H9 (cell line): ENCODE data around the gene PDE3A. TPM values are rescaled to one million over a fixed set of nuclear protein-coding genes. Genes with fewer than 3 reads are reported as not detected.
A peak's percentile ranks its signal among the peaks of the same experiment; 100 is the strongest.

Experiments
- DNase-seq: peaks from one replicate; pipeline ENCODE4 v3.0.0-alpha.2; 2017
- H2AFZ ChIP-seq: one replicate; pipeline ENCODE4 v1.6.1; 2013; ENCODE audit warnings: mild to moderate bottlenecking, low read length, control low read depth, moderate library complexity
- H2AK5ac ChIP-seq: 2 replicates; pipeline ENCODE4 v1.6.1; 2013; ENCODE audit warnings: low read length, control low read depth, mixed read lengths; ENCODE audit not compliant: insufficient read length
- H2BK120ac ChIP-seq: one replicate; pipeline ENCODE4 v1.6.1; 2013; ENCODE audit warnings: low read depth, mild to moderate bottlenecking, low read length, control low read depth, inconsistent platforms; ENCODE audit not compliant: poor library complexity, severe bottlenecking
- H2BK12ac ChIP-seq: 2 replicates; pipeline ENCODE4 v1.6.1; 2013; ENCODE audit warnings: low read length, control low read depth, mixed read lengths, low read depth; ENCODE audit not compliant: insufficient read length
- H2BK15ac ChIP-seq: 2 replicates; pipeline ENCODE4 v1.6.1; 2013; ENCODE audit warnings: low read depth, low read length, control low read depth
- H2BK20ac ChIP-seq: one replicate; pipeline ENCODE4 v1.6.1; 2013; ENCODE audit warnings: low read depth, mild to moderate bottlenecking, low read length, control low read depth, inconsistent platforms; ENCODE audit not compliant: poor library complexity, severe bottlenecking
- H2BK5ac ChIP-seq: 2 replicates; pipeline ENCODE4 v1.6.1; 2013; ENCODE audit warnings: low read length, control low read depth, mixed read lengths; ENCODE audit not compliant: insufficient read length
- H3K14ac ChIP-seq: 2 replicates; pipeline ENCODE4 v1.6.1; 2013; ENCODE audit warnings: low read length, control low read depth; ENCODE audit not compliant: insufficient read depth
- H3K18ac ChIP-seq: 2 replicates; pipeline ENCODE4 v1.6.1; 2013; ENCODE audit warnings: low read depth, mild to moderate bottlenecking, mixed read lengths, low read length, control low read depth; ENCODE audit not compliant: insufficient read length
- H3K23ac ChIP-seq: 2 replicates; pipeline ENCODE4 v1.6.1; 2013; ENCODE audit warnings: low read length, control low read depth, mixed read lengths, low read depth; ENCODE audit not compliant: insufficient read length
- H3K23me2 ChIP-seq: 2 replicates; pipeline ENCODE4 v1.6.1; 2013; ENCODE audit warnings: low read depth, mild to moderate bottlenecking, mixed read lengths, low read length, control low read depth; ENCODE audit not compliant: insufficient read length, poor library complexity, severe bottlenecking
- H3K27ac ChIP-seq: 2 replicates; pipeline ENCODE4 v1.5.1; 2013; ENCODE audit warnings: low read length, control low read depth, mixed read lengths, low read depth; ENCODE audit not compliant: insufficient read length
- H3K27me3 ChIP-seq: 2 replicates; pipeline ENCODE4 v1.6.1; 2013; ENCODE audit warnings: low read length, control low read depth, inconsistent platforms; ENCODE audit not compliant: insufficient read depth
- H3K4ac ChIP-seq: 2 replicates; pipeline ENCODE4 v1.6.1; 2013; ENCODE audit warnings: low read depth, mild to moderate bottlenecking, control low read depth, inconsistent platforms, low read length, moderate library complexity
- H3K4me1 ChIP-seq: 2 replicates; pipeline ENCODE4 v1.6.1; 2013; ENCODE audit warnings: low read length, control low read depth, inconsistent platforms; ENCODE audit not compliant: insufficient read depth
- H3K4me2 ChIP-seq: 2 replicates; pipeline ENCODE4 v1.6.1; 2013; ENCODE audit warnings: low read length, control low read depth, mixed read lengths; ENCODE audit not compliant: insufficient read length, insufficient read depth
- H3K56ac ChIP-seq: 2 replicates; pipeline ENCODE4 v1.6.1; 2013; ENCODE audit warnings: low read depth, mild to moderate bottlenecking, mixed read lengths, low read length, control low read depth; ENCODE audit not compliant: insufficient read length
- H3K79me1 ChIP-seq: 2 replicates; pipeline ENCODE4 v1.6.1; 2013; ENCODE audit warnings: low read depth, mild to moderate bottlenecking, moderate library complexity, low read length, control low read depth, inconsistent platforms; ENCODE audit not compliant: insufficient read depth, poor library complexity, severe bottlenecking
- H3K79me2 ChIP-seq: 2 replicates; pipeline ENCODE4 v1.6.1; 2013; ENCODE audit warnings: low read length, control low read depth, inconsistent platforms; ENCODE audit not compliant: insufficient read depth
- H3K9ac ChIP-seq: 2 replicates; pipeline ENCODE4 v1.6.1; 2013; ENCODE audit warnings: low read length, control low read depth, mixed read lengths; ENCODE audit not compliant: insufficient read length; ENCODE audit errors: extremely low read depth
- H3K9me3 ChIP-seq: one replicate; pipeline ENCODE4 v1.6.1; 2013; ENCODE audit warnings: low read depth, low read length, inconsistent platforms; ENCODE audit not compliant: control insufficient read depth
- H3T11ph ChIP-seq: one replicate; pipeline ENCODE4 v1.6.1; 2013; ENCODE audit warnings: mild to moderate bottlenecking, low read length, control low read depth, inconsistent platforms
- H4K20me1 ChIP-seq: one replicate; pipeline ENCODE4 v1.6.1; 2013; ENCODE audit not compliant: control insufficient read depth, insufficient read length, insufficient read depth
- H4K5ac ChIP-seq: 2 replicates; pipeline ENCODE4 v1.6.1; 2013; ENCODE audit warnings: low read depth, mild to moderate bottlenecking, mixed read lengths, low read length, control low read depth; ENCODE audit not compliant: insufficient read length
- H4K8ac ChIP-seq: replicated peaks from 2 replicates; pipeline ENCODE4 v1.6.1; 2013; ENCODE audit warnings: low read length, control low read depth, mixed read lengths, low read depth; ENCODE audit not compliant: insufficient read length
- H4K91ac ChIP-seq: 2 replicates; pipeline ENCODE4 v1.6.1; 2013; ENCODE audit warnings: low read depth, mild to moderate bottlenecking, moderate library complexity, mixed read lengths, low read length, control low read depth; ENCODE audit not compliant: insufficient read length
- H3K27ac Mint-ChIP-seq, 3 experiments: 2 replicates in 2 of 3; 3 replicates in 1 of 3; pipeline ENCODE4 v1.8.0; 2020 to 2021; ENCODE audit warnings: mixed read lengths in 3 of 3, mild to moderate bottlenecking in 1 of 3, moderate library complexity in 1 of 3
- H3K27me3 Mint-ChIP-seq: 2 replicates; pipeline ENCODE4 v1.8.0; 2021; ENCODE audit warnings: low read depth, mild to moderate bottlenecking, moderate library complexity, mixed read lengths
- H3K36me3 Mint-ChIP-seq, 3 experiments: 2 replicates in 2 of 3; 3 replicates in 1 of 3; pipeline ENCODE4 v1.8.0; 2020 to 2021; ENCODE audit warnings: low read depth in 3 of 3, mixed read lengths in 3 of 3; ENCODE audit not compliant: insufficient read depth in 1 of 3
- H3K4me1 Mint-ChIP-seq, 2 experiments: 2 replicates each; pipeline ENCODE4 v1.8.0; 2020; ENCODE audit warnings: mixed read lengths in 2 of 2
- H3K4me3 Mint-ChIP-seq, 2 experiments: 2 replicates in 1 of 2; 3 replicates in 1 of 2; pipeline ENCODE4 v1.8.0; 2020 to 2021; ENCODE audit warnings: mild to moderate bottlenecking in 2 of 2, mixed read lengths in 2 of 2, moderate library complexity in 1 of 2
- H3K9me3 Mint-ChIP-seq, 2 experiments: 2 replicates in 1 of 2; 3 replicates in 1 of 2; pipeline ENCODE4 v1.8.0; 2020; ENCODE audit warnings: mild to moderate bottlenecking in 2 of 2, mixed read lengths in 2 of 2, moderate library complexity in 1 of 2
- WGBS: extraction: QIAGEN DNeasy Blood & Tissue Kit; methylation state at CpG from one replicate; pipeline ENCODE4 v1.1.7; 2013; ENCODE audit warnings: missing lambda C conversion rate, low lambda C conversion rate, mixed read lengths; ENCODE audit not compliant: insufficient read length; ENCODE audit errors: extremely low coverage; 5-methylcytosine and 5-hydroxymethylcytosine counted together
- total RNA-seq: library from RNA; stranded (reverse); gene quantifications from 2 replicates; pipeline ENCODE4 v1.2.1, GENCODE V29; 2021
- TF ChIP-seq, protein P1 (sequence below): fragments of 200-600 bp; sonication (generic); conservative IDR thresholded peaks from 3 replicates; pipeline ENCODE4 v1.8.0; 2021; ENCODE audit warnings: antibody characterized with exemption, mild to moderate bottlenecking

Gene PDE3A
- total RNA-seq, 1 experiment from 2014 or later = 3.0 TPM

DNA sequence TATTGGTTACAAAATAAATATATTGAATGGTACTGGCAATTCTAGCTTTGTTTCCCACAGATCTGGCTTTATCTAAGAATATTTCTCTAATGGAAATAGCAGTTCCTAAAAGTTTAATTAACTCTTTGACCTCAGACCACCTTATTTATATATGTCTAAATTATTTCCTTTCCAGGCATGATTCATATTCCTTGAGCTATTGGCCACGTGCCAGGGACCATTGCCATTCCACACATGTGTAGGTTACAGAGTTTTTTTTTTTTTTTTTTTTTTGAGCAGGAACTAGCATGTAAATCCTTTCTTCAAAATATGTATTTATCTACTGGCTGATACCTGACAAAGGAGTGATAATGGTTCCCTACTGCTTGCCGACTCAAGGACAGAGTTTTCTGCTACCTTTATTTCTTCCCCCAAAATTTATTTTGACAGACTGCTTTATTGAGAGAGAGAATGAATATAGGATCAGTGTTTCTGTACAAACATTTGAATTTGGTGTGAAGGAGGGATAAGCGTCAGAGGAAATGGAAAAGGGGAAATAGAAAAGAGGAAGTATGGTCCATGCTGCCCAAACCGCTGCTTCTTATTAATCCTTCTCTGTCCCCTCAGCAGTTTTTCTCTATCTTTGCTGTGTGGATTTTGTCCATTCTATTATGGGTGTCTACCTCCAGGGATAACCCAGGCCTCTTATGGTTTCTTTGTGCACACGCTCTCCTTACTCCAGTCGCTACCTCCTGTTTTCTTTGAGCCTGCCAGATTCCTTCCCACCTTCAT lies 36.4 kb downstream of the PDE3A start:
- no peaks in the 10 kb centered on the region for H3K79me2 ChIP-seq
- no peak for DNase-seq
- H2BK120ac ChIP-seq = no peak overlapping the region
- H3K9ac ChIP-seq = no peak overlapping the region
- Mint-ChIP-seq H3K9me3 (no peaks in the 10 kb centered on the region; a peak in 1 of 5 replicates), H3K4me1 (peaks cover 50% of the 10 kb centered on the region in 2 experiments), H3K36me3 (0 out of 7 replicates have a peak, but pooled peaks cover 0 to 3% (median 0%) of the 10 kb centered on the region in 3 experiments), H3K27me3 (no peaks in the 10 kb centered on the region), H3K4me3 (peak overlapping the region in 1 of 2 experiments; percentile 0; a peak in 1 of 5 replicates), H3K27ac (peak overlapping the region; percentile 16 to 97 (median 80); a peak in 6 of 7 replicates)
- no peak overlapping the region for H4K5ac ChIP-seq
- no peak overlapping the region for H3T11ph ChIP-seq
- H3K4me2 ChIP-seq = no peak overlapping the region
- TF ChIP-seq, protein P1, sequence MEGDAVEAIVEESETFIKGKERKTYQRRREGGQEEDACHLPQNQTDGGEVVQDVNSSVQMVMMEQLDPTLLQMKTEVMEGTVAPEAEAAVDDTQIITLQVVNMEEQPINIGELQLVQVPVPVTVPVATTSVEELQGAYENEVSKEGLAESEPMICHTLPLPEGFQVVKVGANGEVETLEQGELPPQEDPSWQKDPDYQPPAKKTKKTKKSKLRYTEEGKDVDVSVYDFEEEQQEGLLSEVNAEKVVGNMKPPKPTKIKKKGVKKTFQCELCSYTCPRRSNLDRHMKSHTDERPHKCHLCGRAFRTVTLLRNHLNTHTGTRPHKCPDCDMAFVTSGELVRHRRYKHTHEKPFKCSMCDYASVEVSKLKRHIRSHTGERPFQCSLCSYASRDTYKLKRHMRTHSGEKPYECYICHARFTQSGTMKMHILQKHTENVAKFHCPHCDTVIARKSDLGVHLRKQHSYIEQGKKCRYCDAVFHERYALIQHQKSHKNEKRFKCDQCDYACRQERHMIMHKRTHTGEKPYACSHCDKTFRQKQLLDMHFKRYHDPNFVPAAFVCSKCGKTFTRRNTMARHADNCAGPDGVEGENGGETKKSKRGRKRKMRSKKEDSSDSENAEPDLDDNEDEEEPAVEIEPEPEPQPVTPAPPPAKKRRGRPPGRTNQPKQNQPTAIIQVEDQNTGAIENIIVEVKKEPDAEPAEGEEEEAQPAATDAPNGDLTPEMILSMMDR = no peak
- no peaks in the 10 kb centered on the region for H3K79me1 ChIP-seq
- H2BK5ac ChIP-seq = no peak overlapping the region
- no peak overlapping the region for H2AFZ ChIP-seq
- no peak overlapping the region for H2BK15ac ChIP-seq
- H3K4ac ChIP-seq = no peak overlapping the region
- H4K8ac ChIP-seq = no peak overlapping the region
- no peak overlapping the region for H2BK12ac ChIP-seq
- H2BK20ac ChIP-seq = no peak overlapping the region
- no peaks in the 10 kb centered on the region for H3K27me3 ChIP-seq
- no peaks in the 10 kb centered on the region for H4K20me1 ChIP-seq
- H3K27ac ChIP-seq = no peak overlapping the region
- H4K91ac ChIP-seq = no peak overlapping the region
- H3K4me1 ChIP-seq = peaks cover 4% of the 10 kb centered on the region; the same call in 1 of the 2 replicates
- H3K56ac ChIP-seq = no peak overlapping the region
- no peak overlapping the region for H3K23ac ChIP-seq
- H3K23me2 ChIP-seq = no peaks in the 10 kb centered on the region
- H3K9me3 ChIP-seq = no peaks in the 10 kb centered on the region
- WGBS = no CpG with 5 or more reads among the region's 6 CpGs
- no peak overlapping the region for H3K14ac ChIP-seq
- no peak overlapping the region for H3K18ac ChIP-seq
- no peak overlapping the region for H2AK5ac ChIP-seq
